MM.1S (cell line): ENCODE data around the gene DOCK11.

Experiments used
- EZH2 ChIP-seq: fragments of 300-600 bp; sonication (generic); optimal IDR thresholded peaks from 2 replicates; pipeline ENCODE3; 2017; ENCODE audit warnings: low read depth, mild to moderate bottlenecking, antibody characterized with exemption, low read length, mixed read lengths
- TF ChIP-seq, protein P1 (sequence below): fragments of 300-600 bp; sonication (generic); IDR thresholded peaks from 2 replicates; pipeline ENCODE4 v1.5.1; 2016; ENCODE audit warnings: antibody characterized with exemption, low read length, mixed read lengths

DNA sequence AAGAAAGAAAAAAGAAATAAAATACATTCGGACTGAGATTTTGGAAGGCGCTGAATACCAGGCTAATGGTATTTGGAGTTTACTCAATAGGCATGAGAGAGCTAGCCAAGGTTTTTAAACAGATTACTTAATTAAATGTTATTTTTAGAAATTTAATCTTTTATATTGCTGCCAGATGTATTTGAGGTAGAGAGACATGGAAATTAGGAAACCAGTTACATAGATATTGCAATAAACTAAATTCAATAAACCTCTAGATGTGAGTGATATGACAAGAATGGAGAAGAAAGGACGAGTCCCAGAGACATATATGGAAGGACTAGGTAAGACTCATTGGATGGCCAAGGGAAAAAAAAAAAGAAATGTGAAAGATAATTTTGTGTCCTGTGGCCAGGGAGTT, 193.3 kb downstream of the DOCK11 start:
- TF ChIP-seq, protein P1, sequence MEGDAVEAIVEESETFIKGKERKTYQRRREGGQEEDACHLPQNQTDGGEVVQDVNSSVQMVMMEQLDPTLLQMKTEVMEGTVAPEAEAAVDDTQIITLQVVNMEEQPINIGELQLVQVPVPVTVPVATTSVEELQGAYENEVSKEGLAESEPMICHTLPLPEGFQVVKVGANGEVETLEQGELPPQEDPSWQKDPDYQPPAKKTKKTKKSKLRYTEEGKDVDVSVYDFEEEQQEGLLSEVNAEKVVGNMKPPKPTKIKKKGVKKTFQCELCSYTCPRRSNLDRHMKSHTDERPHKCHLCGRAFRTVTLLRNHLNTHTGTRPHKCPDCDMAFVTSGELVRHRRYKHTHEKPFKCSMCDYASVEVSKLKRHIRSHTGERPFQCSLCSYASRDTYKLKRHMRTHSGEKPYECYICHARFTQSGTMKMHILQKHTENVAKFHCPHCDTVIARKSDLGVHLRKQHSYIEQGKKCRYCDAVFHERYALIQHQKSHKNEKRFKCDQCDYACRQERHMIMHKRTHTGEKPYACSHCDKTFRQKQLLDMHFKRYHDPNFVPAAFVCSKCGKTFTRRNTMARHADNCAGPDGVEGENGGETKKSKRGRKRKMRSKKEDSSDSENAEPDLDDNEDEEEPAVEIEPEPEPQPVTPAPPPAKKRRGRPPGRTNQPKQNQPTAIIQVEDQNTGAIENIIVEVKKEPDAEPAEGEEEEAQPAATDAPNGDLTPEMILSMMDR: no peak
- no peak for TF ChIP-seq EZH2
